MM.1S (cell line): ENCODE data around the gene CNTN1.

Experiments used
- DNase-seq: peaks from one replicate; pipeline ENCODE4 v3.0.0-alpha.2; 2015
- H2AFZ ChIP-seq: fragments of 300-600 bp; sonication (generic); 2 replicates; pipeline ENCODE4 v1.6.0; 2016; ENCODE audit warnings: antibody characterized with exemption, low read length
- H3F3A ChIP-seq: fragments of 300-600 bp; sonication (generic); 2 replicates; pipeline ENCODE4 v1.6.1; 2016; ENCODE audit warnings: mild to moderate bottlenecking, antibody characterized with exemption, low read length, moderate library complexity, mixed read lengths; ENCODE audit not compliant: insufficient read depth
- H3K27ac ChIP-seq: fragments of 300-600 bp; sonication (generic); 2 replicates; pipeline ENCODE4 v1.5.1; 2016; ENCODE audit warnings: mild to moderate bottlenecking, low read length
- H3K27me3 ChIP-seq: fragments of 300-600 bp; sonication (generic); replicated peaks from 2 replicates; pipeline ENCODE4 v1.6.0; 2016; ENCODE audit warnings: low read length; ENCODE audit not compliant: insufficient read depth
- H3K36me3 ChIP-seq: fragments of 300-600 bp; sonication (generic); replicated peaks from 2 replicates; pipeline ENCODE4 v1.6.1; 2016; ENCODE audit warnings: mild to moderate bottlenecking, low read length, mixed read lengths; ENCODE audit not compliant: insufficient read depth
- H3K4me1 ChIP-seq: fragments of 300-600 bp; sonication (generic); 2 replicates; pipeline ENCODE4 v1.6.1; 2016; ENCODE audit warnings: low read length, mixed read lengths
- H3K4me2 ChIP-seq: fragments of 300-600 bp; sonication (generic); 2 replicates; pipeline ENCODE4 v1.6.0; 2016; ENCODE audit warnings: low read depth, low read length
- H3K4me3 ChIP-seq: fragments of 300-600 bp; sonication (generic); 2 replicates; pipeline ENCODE4 v1.5.1; 2016; ENCODE audit warnings: low read length, mixed read lengths
- H3K79me2 ChIP-seq: fragments of 300-600 bp; sonication (generic); 2 replicates; pipeline ENCODE4 v1.6.1; 2016; ENCODE audit warnings: mixed run types, low read length, mixed read lengths
- H3K9ac ChIP-seq: fragments of 300-600 bp; sonication (generic); 2 replicates; pipeline ENCODE4 v1.6.1; 2016; ENCODE audit warnings: low read length, mixed read lengths
- H3K9me2 ChIP-seq: fragments of 300-600 bp; sonication (generic); replicated peaks from 2 replicates; pipeline ENCODE4 v1.6.1; 2016; ENCODE audit warnings: mild to moderate bottlenecking, low read length, mixed read lengths; ENCODE audit not compliant: insufficient read depth
- H3K9me3 ChIP-seq: fragments of 300-600 bp; sonication (generic); replicated peaks from 2 replicates; pipeline ENCODE4 v1.6.1; 2016; ENCODE audit warnings: mild to moderate bottlenecking, low read length, mixed read lengths; ENCODE audit not compliant: insufficient read depth
- H4K20me1 ChIP-seq: fragments of 300-600 bp; sonication (generic); 2 replicates; pipeline ENCODE4 v1.6.1; 2016; ENCODE audit warnings: mild to moderate bottlenecking, low read length, moderate library complexity, mixed read lengths; ENCODE audit not compliant: insufficient read depth
- CTCF ChIP-seq: fragments of 300-600 bp; sonication (generic); IDR thresholded peaks from 2 replicates; pipeline ENCODE4 v1.5.1; 2016; ENCODE audit warnings: antibody characterized with exemption, low read length, mixed read lengths
- EZH2 ChIP-seq: fragments of 300-600 bp; sonication (generic); optimal IDR thresholded peaks from 2 replicates; pipeline ENCODE3; 2017; ENCODE audit warnings: low read depth, mild to moderate bottlenecking, antibody characterized with exemption, low read length, mixed read lengths
- EZH2phosphoT487 ChIP-seq: fragments of 300-600 bp; sonication (generic); IDR thresholded peaks from 2 replicates; pipeline ENCODE4 v1.6.1; 2018; ENCODE audit warnings: antibody characterized with exemption, low read length

CNTN1 gene

GRCh38 chr12:40870981-40871380, 178.7 kb downstream of the CNTN1 start:
- no peak for TF ChIP-seq EZH2phosphoT487
- Histone ChIP-seq H3K9me3 (no peaks in the 10 kb centered on the region), H2AFZ (no peak overlapping the region), H3K9me2 (no peaks in the 10 kb centered on the region), H3K27ac (no peak overlapping the region), H4K20me1 (no peaks in the 10 kb centered on the region), H3K9ac (no peak overlapping the region), H3K4me3 (no peak overlapping the region), H3K27me3 (no peaks in the 10 kb centered on the region), H3K79me2 (no peaks in the 10 kb centered on the region), H3K4me2 (no peak overlapping the region), H3F3A (no peaks in the 10 kb centered on the region), H3K36me3 (no peaks in the 10 kb centered on the region), H3K4me1 (peaks cover 6% of the 10 kb centered on the region; the same call in 1 of the 2 replicates)
- no peak for DNase-seq

GRCh38 chr12:40874868-40875267, 182.6 kb downstream of the CNTN1 start:
- TF ChIP-seq CTCF (no peak), EZH2 (no peak), EZH2phosphoT487 (no peak)
- Histone ChIP-seq H3K9me3 (no peaks in the 10 kb centered on the region), H4K20me1 (no peaks in the 10 kb centered on the region), H3F3A (no peaks in the 10 kb centered on the region), H3K27me3 (no peaks in the 10 kb centered on the region), H3K27ac (no peak overlapping the region), H3K9ac (no peak overlapping the region), H3K4me1 (peaks cover 6% of the 10 kb centered on the region; the same call in 1 of the 2 replicates), H3K79me2 (no peaks in the 10 kb centered on the region), H2AFZ (no peak overlapping the region), H3K4me2 (no peak overlapping the region), H3K36me3 (no peaks in the 10 kb centered on the region), H3K4me3 (no peak overlapping the region), H3K9me2 (no peaks in the 10 kb centered on the region)
- DNase-seq: no peak

GRCh38 chr12:40889329-40889728, 197.1 kb downstream of the CNTN1 start:
- H3F3A ChIP-seq: no peaks in the 10 kb centered on the region
- TF ChIP-seq CTCF: no peak
- TF ChIP-seq EZH2phosphoT487: no peak
- TF ChIP-seq EZH2: no peak
- H3K9me3 ChIP-seq: no peaks in the 10 kb centered on the region
- H3K9me2 ChIP-seq: no peaks in the 10 kb centered on the region
- no peak overlapping the region for H3K4me3 ChIP-seq
- no peaks in the 10 kb centered on the region for H3K79me2 ChIP-seq
- no peaks in the 10 kb centered on the region for H3K36me3 ChIP-seq
- peaks cover 17% of the 10 kb centered on the region for H3K4me1 ChIP-seq
- no peak overlapping the region for H2AFZ ChIP-seq
- no peak for DNase-seq
- no peaks in the 10 kb centered on the region for H4K20me1 ChIP-seq
- no peak overlapping the region for H3K27ac ChIP-seq
- H3K4me2 ChIP-seq: no peak overlapping the region
- no peaks in the 10 kb centered on the region for H3K27me3 ChIP-seq
- H3K9ac ChIP-seq: no peak overlapping the region

- no peak overlapping the region; the same call in 1 of the 2 replicates for H3K4me2 ChIP-seq
These were observed 200.3 kb downstream of the CNTN1 start for GRCh38 chr12:40892528-40892927.

More at GRCh38 chr12:40892528-40892927, 200.3 kb downstream of the CNTN1 start:
- DNase-seq: peak; percentile 84
- no peaks in the 10 kb centered on the region for H3K9me2 ChIP-seq
- no peaks in the 10 kb centered on the region for H3K27me3 ChIP-seq
- H3K9ac ChIP-seq: no peak overlapping the region
- peaks cover 17% of the 10 kb centered on the region for H3K4me1 ChIP-seq
- no peak for TF ChIP-seq EZH2
- TF ChIP-seq CTCF: no peak
- TF ChIP-seq EZH2phosphoT487: no peak
- H4K20me1 ChIP-seq: no peaks in the 10 kb centered on the region
- no peaks in the 10 kb centered on the region for H3F3A ChIP-seq
- no peak overlapping the region for H2AFZ ChIP-seq
- H3K79me2 ChIP-seq: no peaks in the 10 kb centered on the region
- no peaks in the 10 kb centered on the region for H3K9me3 ChIP-seq
- no peak overlapping the region for H3K4me3 ChIP-seq
- peak overlapping the region; percentile 29; the same call in 1 of the 2 replicates for H3K27ac ChIP-seq
- H3K36me3 ChIP-seq: no peaks in the 10 kb centered on the region
